ENCODE results near the gene RNF141.
A peak's percentile ranks its signal among the peaks of the same experiment; 100 is the strongest.

The RNF141 gene

DNA sequence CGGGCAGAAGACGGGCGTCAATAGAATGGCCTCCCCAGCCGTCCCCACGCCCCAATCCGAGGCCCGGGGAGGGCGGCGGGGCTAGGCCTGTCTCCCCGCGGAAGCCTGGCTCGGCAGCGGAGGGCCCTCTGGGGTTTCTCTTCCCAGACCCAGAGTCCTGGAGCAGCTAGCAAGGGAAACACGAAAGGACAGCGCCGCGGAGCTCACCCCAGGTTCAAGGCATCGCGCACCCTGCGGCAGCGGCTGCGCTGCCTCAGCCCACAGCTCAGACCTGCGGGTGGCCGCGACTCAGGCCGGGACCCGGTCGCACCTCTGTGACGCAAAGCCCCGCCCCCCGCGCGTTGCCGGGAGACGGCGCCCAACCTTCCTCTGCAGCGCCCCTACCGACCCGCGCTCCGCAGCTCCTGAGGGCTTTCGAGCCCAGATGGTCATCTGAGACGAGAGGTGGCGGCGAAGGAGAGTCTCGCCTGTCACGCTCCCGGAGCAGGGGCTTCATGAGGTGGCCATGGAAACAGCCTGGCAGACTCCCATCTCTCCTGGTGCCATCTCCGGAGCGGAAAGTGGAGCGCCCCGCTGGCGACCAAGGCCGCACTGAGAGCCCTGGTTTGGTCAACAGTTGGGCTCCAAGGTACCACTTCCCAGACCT is at the start of gene RNF141:
Gene RNF141 (minus strand): TSS at position 273 of the 646 bp plus-strand sequence. CDS start 7,029 bp downstream, outside the sequence.
- peak; percentile 96 for DNase-seq

GRCh38 chr11:10590218-10590915 is 49.4 kb upstream of the RNF141 start:
- no peak for DNase-seq

DNA sequence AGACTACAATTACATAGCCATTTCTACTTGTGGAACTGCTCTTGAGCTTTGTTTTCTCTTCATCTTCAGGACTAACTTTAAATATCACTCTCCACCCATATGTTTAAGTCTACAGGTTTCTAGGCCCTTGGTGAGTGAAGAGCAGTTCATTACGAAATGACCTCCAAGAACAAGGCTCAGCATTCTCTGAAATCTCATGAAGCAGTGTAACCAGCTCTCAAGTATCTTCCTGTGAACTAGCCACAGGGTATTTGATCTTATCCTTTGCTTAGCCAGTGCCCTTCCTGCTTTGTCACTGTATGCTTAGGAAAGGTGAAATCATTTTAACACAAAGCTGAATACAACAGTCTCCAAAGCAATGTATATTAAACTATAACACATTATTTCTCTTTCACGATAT is 47.9 kb upstream of the RNF141 start:
- DNase-seq, result no peak

DNA sequence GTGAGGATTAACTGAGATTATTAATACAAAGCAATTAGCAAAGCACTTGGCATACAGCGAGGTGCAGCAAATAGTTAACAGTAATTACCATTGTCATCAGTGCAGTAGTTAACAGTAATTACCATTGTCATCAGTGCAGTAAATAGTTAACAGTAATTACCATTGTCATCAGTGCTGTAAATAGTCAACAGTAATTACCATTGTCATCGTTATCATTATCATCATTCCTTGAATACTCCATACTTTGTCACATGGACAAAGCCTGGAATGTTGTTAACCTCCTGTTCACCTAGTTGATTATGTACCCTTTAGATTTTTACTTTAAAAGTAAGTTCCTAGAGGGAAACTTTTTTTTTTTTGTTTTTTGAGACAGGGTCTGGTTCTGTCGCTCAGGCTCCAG is 47.0 kb upstream of the RNF141 start:
- DNase-seq, result no peak

DNA sequence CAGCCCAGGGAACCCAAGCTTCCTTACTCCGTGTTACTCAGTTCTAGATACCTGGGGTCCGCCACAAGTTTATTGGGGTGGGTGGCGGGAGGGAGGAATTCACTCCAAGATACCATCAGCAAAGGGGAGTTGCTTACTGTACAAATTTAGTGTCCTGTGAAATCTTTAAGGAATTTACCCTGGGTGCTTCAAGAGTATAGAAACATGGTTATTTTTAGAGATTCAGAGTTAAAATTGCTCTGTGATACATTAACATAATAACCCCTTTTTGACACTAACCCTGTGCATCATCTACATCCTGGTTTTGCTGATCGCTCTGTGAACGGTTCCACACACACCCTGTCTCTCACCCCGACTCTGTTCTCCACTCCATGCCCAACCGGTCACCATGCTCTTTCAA is 46.4 kb upstream of the RNF141 start:
- no peak for DNase-seq

- no peak for DNase-seq
Measured at GRCh38 chr11:10584071-10584501, 43.1 kb upstream of the RNF141 start.

- no peak for DNase-seq
Measured at GRCh38 chr11:10581481-10582019, 40.6 kb upstream of the RNF141 start.

GRCh38 chr11:10580623-10581022 is 39.6 kb upstream of the RNF141 start:
- no peak for DNase-seq

DNA sequence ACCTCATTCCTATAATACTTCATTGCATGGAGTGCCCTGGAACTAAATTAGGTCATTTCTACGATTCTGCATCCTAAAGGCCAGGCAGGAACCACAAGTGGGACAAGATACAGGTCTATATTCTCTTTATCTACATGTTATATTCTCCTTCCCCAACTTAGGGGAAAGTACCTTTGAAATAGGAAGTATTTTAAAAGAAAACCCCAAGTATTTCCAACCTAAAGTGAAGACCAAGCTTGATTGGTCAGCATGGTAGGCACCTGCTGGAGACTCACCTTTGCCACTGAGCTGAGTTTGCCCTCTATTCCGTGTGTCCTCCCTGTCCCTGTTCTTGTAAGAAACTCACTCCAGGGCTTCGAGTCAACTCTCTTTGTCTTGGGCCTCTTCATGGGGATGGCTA is 38.7 kb upstream of the RNF141 start:
- DNase-seq, result no peak

- DNase-seq, result no peak
Measured at GRCh38 chr11:10576035-10576398, 35.0 kb upstream of the RNF141 start.

- DNase-seq, result no peak
Measured at GRCh38 chr11:10575346-10576034, 34.5 kb upstream of the RNF141 start.

DNA sequence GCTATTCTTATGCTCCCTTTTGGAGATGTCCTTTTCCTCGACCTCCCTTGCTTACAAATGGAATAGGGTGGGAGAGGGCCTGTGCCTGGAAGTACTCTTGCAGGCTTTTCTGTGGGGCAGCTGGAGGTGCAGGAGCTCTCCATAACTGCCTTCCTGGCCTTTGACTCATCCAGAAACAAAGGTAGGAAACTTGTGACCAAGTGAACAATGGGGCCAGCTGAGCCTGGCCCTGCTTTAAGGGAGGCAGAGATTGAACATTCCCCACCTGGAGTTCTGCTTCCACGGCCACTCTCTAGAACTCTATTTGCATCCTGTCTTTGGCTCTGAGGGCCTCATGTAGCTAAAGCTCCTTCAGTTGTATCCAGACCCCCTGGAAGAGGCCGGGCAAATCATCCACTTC is 32.6 kb upstream of the RNF141 start:
- DNase-seq, result no peak

DNA sequence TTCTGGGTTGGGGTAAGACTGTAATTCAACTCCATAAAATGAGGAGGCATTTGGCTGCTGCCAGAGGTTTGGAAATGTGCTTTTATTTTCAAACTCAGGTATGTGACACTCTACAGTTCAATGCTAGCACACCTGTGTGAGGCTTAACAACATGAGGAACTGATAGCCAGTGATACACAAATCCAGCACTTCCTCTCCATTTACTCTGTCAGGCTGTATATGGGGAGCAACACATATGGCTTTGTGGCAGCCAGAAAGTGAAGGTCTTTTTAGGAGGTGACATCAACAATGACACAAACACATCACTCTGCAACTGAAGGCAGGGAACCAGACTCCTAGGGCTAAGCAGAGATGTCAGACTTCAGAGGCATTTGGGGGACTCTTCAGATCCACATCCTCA is 32.0 kb upstream of the RNF141 start:
- DNase-seq, result no peak

GRCh38 chr11:10572533-10572932 is 31.5 kb upstream of the RNF141 start:
- DNase-seq, result no peak

- DNase-seq, result no peak
Measured at GRCh38 chr11:10568486-10568941, 27.5 kb upstream of the RNF141 start, which contains the start of gene LYVE1. LYVE1 (minus strand) TSS chr11:10568665; CDS start chr11:10568532, 133 bp downstream.

GRCh38 chr11:10567446-10567845 is 26.5 kb upstream of the RNF141 start:
- DNase-seq, result no peak

DNA sequence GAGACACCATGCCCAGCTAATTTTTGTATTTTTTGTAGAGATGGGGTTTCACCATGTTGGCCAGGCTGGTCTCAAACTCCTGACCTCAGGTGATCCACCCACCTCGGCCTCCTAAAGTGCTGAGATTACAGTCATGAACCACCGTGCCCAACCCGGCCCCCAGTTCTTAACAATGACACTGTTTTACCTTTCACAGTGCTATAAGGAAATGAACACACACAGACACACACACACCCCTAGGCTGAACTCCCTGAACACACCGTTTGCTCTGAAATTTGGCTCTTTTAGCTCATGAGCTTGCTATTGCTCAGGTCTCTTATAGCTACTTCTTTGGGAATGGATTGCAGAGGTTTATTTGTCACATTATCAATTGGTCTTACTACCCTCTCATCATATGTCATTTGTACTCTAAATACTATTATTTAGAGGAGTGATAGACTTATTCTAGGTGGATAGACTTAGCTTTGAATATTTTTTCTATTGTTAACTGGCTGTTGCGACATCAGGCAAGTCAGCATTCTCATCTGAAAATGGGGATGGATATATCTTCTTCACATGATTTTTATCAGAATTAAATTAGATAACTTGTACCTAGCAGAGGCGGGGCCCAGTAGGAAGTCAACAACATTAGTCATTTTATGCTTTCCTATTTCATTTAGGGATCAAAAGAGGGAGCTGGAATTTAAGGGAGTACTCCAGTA is 25.4 kb upstream of the RNF141 start:
- no peak for DNase-seq

GRCh38 chr11:10565493-10565892 is 24.5 kb upstream of the RNF141 start:
- no peak for DNase-seq

- no peak for DNase-seq
Measured at GRCh38 chr11:10564696-10565318, 23.8 kb upstream of the RNF141 start.

DNA sequence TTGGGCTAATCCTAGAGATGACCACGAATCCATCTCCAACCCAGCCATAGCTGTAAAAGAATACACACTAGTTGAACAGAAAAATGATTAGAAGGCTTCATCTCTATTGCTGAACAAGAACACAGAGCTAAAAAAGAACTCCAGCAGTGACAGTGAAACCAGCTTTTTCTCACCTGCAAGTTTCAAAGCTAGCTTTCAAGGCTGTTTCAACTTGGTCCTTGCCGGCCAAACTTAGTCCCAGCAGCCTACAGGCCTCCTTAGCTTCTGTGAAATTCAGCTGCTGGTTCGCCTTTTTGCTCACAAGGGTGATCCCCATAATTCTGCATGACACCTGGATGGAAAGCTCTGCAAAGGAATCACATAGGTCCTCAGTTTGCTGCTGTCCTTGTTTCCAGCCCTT is 23.0 kb upstream of the RNF141 start:
- no peak for DNase-seq

DNA sequence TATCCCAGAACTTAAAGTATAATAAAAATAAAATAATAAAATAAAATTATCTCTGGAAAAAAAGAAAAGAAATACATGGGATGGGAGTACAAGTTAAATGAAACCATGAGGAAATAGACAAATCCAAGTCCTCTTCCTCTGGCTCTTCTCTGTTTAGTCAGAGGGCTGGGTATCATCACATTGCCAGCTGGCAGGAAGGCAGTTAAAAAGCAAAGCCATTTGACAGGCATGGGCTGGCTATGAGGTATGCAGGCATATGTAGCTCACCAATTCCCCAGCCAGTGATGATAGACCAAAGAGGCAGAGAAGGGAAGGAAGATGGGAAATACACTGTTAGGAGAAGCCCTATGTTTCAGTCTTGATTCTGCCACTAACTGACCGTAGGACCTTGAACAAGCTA is 21.0 kb upstream of the RNF141 start:
- no peak for DNase-seq

DNA sequence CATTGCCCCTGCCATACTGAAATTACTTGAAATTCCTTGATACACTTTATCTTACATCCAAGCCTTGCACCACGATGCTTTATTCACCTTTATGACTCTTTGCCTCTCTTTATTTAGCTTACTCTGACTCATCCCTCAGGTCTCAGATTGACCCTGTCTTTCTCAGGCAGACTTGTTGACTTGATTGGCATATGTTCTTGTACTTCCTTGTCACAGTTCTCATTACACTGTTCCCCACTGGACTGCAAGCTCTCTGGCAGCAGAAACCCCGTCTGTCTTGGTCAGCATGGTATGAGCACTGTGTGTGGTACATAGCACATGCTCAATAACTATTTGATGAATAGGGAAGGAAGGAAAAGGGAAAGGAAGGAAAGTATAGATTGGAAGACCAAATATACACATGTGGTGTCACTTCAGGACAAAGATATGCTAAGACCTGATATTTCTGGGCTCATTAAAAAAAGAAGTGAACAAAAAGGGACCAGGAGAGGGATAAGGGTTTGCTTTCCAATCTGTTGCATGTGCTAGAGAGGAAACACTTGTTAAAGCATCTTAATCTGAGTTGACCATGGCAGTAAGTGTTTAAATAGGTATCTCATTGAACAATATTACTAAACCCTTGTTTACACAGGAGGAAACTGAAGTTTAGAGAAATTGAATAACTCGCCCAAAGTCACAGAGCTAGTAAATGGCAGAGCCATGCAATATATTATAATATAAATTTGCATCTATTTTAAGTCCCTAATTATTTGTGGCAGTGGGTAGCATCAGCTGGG is 20.2 kb upstream of the RNF141 start:
- no peak for DNase-seq

Data from activated naive CD4-positive, alpha-beta T cell treated with Interleukin-2 at 50 U/mL for 16 hours (primary cell).